Measurements from ENCODE around the gene SERHL2. TPM values are rescaled to one million over a fixed set of nuclear protein-coding genes. Genes with fewer than 3 reads are reported as not detected.
"Not testable (repeated sequence)": the region's sequence is repeated elsewhere in the genome, so short reads cannot be mapped to it uniquely, and the experiment has no call there.

Gene SERHL2
- total RNA-seq, 6 experiments from 2014 or later = 4.2 to 6.2 (median 4.8) TPM

DNA sequence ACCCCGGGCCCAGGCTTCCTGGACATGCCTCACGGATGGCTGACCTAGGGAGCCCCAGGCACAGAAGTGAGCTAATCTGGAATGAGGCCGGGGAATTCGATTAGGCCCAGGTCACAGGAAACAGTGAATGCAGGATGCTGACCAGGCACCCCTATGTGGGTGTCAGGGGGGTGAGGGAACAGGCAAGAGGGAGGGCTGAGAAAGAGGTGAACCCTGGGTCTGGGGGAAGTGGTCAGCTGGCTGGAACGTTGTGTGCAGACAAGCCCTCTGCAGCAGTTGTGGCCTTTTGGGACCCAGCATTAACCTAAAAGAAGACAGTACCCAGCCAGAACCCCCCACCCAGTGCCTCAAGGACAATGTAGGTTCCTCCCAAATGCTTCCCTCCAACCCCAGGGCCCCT lies 8.1 kb downstream of the SERHL2 start:
- H3K27ac Mint-ChIP-seq = no peak overlapping the region
- no peaks in the 10 kb centered on the region; the same call in 1 of the 2 replicates for H3K27me3 Mint-ChIP-seq (ENCODE audit: insufficient read depth)
- no peaks in the 10 kb centered on the region for H3K9me3 Mint-ChIP-seq
- no peaks in the 10 kb centered on the region; the same call in 1 of the 2 replicates for H3K36me3 Mint-ChIP-seq (ENCODE audit: low read depth)
- no peak overlapping the region for H3K4me3 Mint-ChIP-seq
- DNase-seq = no peak
- TF ChIP-seq, protein P1, sequence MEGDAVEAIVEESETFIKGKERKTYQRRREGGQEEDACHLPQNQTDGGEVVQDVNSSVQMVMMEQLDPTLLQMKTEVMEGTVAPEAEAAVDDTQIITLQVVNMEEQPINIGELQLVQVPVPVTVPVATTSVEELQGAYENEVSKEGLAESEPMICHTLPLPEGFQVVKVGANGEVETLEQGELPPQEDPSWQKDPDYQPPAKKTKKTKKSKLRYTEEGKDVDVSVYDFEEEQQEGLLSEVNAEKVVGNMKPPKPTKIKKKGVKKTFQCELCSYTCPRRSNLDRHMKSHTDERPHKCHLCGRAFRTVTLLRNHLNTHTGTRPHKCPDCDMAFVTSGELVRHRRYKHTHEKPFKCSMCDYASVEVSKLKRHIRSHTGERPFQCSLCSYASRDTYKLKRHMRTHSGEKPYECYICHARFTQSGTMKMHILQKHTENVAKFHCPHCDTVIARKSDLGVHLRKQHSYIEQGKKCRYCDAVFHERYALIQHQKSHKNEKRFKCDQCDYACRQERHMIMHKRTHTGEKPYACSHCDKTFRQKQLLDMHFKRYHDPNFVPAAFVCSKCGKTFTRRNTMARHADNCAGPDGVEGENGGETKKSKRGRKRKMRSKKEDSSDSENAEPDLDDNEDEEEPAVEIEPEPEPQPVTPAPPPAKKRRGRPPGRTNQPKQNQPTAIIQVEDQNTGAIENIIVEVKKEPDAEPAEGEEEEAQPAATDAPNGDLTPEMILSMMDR (IDR thresholded peaks at IDR 0.05) = no peak
- H3K4me1 Mint-ChIP-seq (ENCODE audit: low read depth) = no peaks in the 10 kb centered on the region

DNA sequence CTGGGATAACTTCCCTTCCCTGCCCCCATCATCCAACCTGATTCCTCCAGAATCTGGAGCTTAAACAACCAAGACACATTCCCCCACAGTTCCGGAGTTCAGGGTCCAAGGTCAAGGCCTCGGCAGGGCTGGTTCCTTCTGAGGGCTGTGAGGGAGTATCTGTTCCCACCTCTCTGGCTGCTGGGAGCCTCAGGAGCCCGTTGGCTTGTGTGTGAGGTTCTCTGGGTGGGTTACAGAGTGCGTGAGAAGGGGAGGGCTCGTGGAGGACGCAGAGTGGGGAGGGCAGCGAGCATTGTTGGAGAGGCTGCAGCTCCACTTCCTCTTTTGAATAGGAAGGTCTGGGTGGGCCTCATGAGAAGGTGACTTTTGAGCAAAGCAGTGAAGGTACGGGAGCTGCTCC lies 8.5 kb downstream of the SERHL2 start:
- H3K27ac Mint-ChIP-seq = no peak overlapping the region
- H3K27me3 Mint-ChIP-seq (ENCODE audit: insufficient read depth) = no peaks in the 10 kb centered on the region; the same call in 1 of the 2 replicates
- no peaks in the 10 kb centered on the region for H3K4me1 Mint-ChIP-seq (ENCODE audit: low read depth)
- H3K36me3 Mint-ChIP-seq (ENCODE audit: low read depth) = no peaks in the 10 kb centered on the region; the same call in 1 of the 2 replicates
- no peak for DNase-seq
- no peaks in the 10 kb centered on the region for H3K9me3 Mint-ChIP-seq
- TF ChIP-seq, protein P1 (IDR thresholded peaks at IDR 0.05) = no peak
- no peak overlapping the region for H3K4me3 Mint-ChIP-seq

DNA sequence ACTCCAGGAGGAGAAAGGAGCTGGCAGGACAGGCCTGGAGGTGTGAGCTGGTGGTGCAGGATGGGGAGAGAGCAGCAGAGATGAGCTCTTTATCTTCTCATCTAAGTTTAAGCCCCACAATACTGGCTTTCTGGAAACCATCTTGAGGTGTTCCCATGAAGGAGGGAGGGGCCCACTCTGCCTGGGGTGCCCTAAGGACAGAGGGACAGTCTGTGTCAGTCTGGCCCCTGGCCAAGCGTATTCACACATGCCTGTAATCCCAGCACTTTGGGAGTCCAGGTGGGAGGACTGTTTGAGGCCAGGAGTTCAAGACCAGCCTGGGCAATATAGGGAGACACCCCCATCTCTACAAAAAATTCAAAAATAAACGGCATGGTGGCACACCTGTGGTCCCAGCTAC lies 8.9 kb downstream of the SERHL2 start:
- Mint-ChIP-seq H3K4me3 (no peak overlapping the region), H3K9me3 (no peaks in the 10 kb centered on the region), H3K36me3 (ENCODE audit: low read depth) (no peaks in the 10 kb centered on the region; the same call in 1 of the 2 replicates), H3K27ac (no peak overlapping the region), H3K4me1 (ENCODE audit: low read depth) (no peaks in the 10 kb centered on the region), H3K27me3 (ENCODE audit: insufficient read depth) (no peaks in the 10 kb centered on the region; the same call in 1 of the 2 replicates)
- no peak for DNase-seq
- TF ChIP-seq, protein P1 (IDR thresholded peaks at IDR 0.05) = no peak

DNA sequence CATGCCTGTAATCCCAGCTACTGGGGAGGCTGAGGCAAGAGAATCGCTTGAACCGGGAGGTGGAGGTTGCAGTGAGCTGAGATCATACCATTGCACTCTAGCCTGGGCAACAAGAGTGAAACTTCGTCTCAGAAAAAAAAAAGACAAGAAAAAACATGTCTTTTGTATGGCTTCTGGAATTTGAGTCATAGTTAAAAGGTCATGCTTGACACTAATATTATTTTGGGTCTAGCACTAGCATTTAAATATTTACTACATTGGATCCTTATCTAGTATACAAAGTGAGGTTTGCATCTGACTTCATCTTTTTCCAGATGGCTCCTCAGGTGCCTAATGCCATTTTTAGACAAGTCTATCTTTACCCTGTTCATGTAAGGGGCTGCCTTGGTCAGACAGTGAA lies 10.2 kb downstream of the SERHL2 start:
- not testable (repeated sequence) for H3K4me3 Mint-ChIP-seq; H3K9me3 Mint-ChIP-seq; H3K27ac Mint-ChIP-seq; DNase-seq; H3K4me1 Mint-ChIP-seq (ENCODE audit: low read depth); H3K36me3 Mint-ChIP-seq (ENCODE audit: low read depth); H3K27me3 Mint-ChIP-seq (ENCODE audit: insufficient read depth)

DNA sequence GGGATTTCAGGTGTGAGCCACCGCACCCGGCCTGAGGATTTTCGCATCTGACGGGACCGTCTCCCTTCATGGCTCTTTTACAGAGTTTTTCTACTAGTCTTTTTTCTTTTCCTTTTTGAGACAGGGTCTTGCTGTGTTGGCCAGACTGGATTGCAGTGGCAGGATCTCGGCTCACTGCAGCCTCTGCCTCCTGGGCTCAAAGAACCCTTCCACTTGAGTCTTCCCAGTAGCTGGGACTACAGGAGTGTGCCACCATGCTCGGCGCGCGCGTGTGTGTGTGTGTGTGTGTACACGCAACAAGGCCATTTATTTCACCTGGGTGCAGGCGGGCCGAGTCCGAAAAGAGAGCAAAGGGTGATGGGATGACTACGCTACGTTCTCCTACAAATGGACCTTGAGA lies 10.9 kb downstream of the SERHL2 start:
- Mint-ChIP-seq H3K4me1 (ENCODE audit: low read depth) (no peaks in the 10 kb centered on the region), H3K4me3 (no peak overlapping the region), H3K9me3 (no peaks in the 10 kb centered on the region), H3K36me3 (ENCODE audit: low read depth) (no peaks in the 10 kb centered on the region; the same call in 1 of the 2 replicates), H3K27ac (no peak overlapping the region), H3K27me3 (ENCODE audit: insufficient read depth) (no peaks in the 10 kb centered on the region; the same call in 1 of the 2 replicates)
- TF ChIP-seq, protein P1 (IDR thresholded peaks at IDR 0.05) = no peak
- DNase-seq = no peak

DNA sequence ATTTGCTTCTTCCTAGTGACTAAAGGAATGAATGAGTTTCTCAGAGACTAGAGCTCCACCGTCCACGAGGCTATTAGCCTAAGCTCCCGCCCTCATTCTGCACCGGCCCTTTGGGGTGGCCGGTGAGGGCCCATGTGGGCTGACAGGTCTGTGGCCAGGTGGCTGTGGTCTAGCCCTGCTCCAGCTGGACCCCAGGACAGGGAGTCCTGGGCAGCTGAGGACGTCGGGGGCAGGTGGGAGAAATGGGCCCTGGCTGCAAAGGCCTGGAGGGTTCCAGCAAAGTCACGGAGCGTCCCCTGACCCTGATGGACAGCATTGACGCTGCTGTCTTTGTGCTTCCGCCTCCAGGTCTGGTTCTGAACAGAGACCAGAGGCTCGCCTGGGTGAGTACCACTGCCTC lies 12.2 kb downstream of the SERHL2 start:
- no peak for DNase-seq
- Mint-ChIP-seq H3K4me1 (ENCODE audit: low read depth) (no peaks in the 10 kb centered on the region), H3K27me3 (ENCODE audit: insufficient read depth) (peaks cover 1% of the 10 kb centered on the region), H3K27ac (no peak overlapping the region), H3K4me3 (no peak overlapping the region), H3K36me3 (ENCODE audit: low read depth) (no peaks in the 10 kb centered on the region; the same call in 1 of the 2 replicates), H3K9me3 (no peaks in the 10 kb centered on the region)
- TF ChIP-seq, protein P1 (IDR thresholded peaks at IDR 0.05) = no peak

DNA sequence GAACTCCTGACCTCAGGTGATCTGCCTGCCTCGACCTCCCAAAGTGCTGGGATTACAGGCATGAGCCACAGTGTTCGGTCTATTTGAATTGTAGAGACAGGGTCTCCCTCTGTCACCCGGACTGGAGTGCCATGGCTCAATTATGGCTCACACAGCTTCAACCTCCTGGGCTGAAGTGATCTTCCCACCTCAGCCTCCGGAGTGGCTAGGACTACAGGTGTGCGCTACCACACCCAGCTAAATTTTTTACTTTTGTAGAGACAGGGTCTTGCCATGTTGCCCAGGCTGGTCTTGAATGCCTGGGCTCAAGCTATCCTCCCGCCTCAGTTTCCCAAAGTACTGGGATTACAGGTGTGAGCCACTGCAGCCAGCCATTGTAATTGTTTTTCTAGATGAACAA lies 14.2 kb downstream of the SERHL2 start:
- H3K9me3 Mint-ChIP-seq; H3K27ac Mint-ChIP-seq; H3K36me3 Mint-ChIP-seq (ENCODE audit: low read depth); DNase-seq; H3K27me3 Mint-ChIP-seq (ENCODE audit: insufficient read depth); H3K4me1 Mint-ChIP-seq (ENCODE audit: low read depth); H3K4me3 Mint-ChIP-seq: not testable (repeated sequence)

DNA sequence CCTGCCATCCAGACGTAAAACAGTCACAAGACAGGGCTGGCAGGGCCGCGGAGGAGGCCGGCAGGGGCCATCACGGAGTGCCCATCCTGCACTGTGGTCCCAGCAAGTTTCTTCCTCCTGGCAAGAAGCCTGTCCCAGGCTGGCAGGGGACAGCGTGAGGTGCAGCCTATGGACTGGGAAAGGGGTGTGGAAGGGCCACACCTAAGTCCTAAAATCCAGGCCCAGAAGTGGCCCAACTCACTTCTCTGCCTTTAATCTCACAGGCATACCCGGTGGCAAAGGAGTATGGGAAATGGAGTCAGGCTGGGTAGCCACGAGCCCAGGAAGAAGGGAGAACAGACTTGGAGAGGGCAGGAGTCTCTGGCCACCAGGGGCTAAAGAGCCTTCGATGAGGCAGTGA lies 16.8 kb downstream of the SERHL2 start:
- H3K36me3 Mint-ChIP-seq (ENCODE audit: low read depth); H3K4me1 Mint-ChIP-seq (ENCODE audit: low read depth); H3K4me3 Mint-ChIP-seq; H3K9me3 Mint-ChIP-seq; DNase-seq; H3K27me3 Mint-ChIP-seq (ENCODE audit: insufficient read depth); H3K27ac Mint-ChIP-seq: not testable (repeated sequence)

DNA sequence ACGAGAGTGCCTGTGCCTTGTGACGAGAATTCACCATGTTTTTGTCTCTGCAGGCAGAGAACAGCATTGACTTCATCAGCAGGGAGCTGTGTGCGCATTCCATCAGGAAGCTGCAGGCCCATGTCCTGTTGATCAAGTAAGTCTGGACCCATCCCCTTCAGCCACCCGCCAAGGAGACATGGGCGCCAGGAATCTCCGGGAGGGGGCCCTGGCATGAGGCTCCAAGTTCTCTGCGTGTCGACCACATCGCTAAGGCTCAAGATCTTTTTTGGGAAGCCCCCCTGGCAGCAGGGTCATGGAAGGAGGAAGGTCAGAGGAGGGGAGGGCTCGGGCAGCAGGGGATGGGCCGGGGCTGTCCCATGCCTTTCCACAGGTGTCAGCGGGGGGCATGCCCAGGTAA lies 17.3 kb downstream of the SERHL2 start:
- not testable (repeated sequence) for H3K9me3 Mint-ChIP-seq; DNase-seq; H3K4me3 Mint-ChIP-seq; H3K27ac Mint-ChIP-seq; H3K36me3 Mint-ChIP-seq (ENCODE audit: low read depth); H3K4me1 Mint-ChIP-seq (ENCODE audit: low read depth); H3K27me3 Mint-ChIP-seq (ENCODE audit: insufficient read depth)
